Lower leg skin (tissue), 4 donors: ENCODE data around the gene OSBPL3. TPM values are rescaled to one million over a fixed set of nuclear protein-coding genes. Genes with fewer than 3 reads are reported as not detected.

ENCODE experiments used
- DNase-seq, 2 donors: peaks; one replicate each; pipeline ENCODE4 v3.0.0-alpha.2; 2019; ENCODE audit warnings: low spot score in 2 of 2
- H3K4me3 ChIP-seq: fragments of 200-600 bp; sonication (generic); 2 replicates; pipeline ENCODE4 v1.5.1; 2017; ENCODE audit warnings: mild to moderate bottlenecking, low read depth; ENCODE audit not compliant: poor library complexity, severe bottlenecking
- CTCF ChIP-seq, 3 donors: fragments of 450-650 bp; IDR thresholded peaks; one replicate each; pipeline ENCODE4 v1.5.1; 2016; ENCODE audit warnings: antibody characterized with exemption in 3 of 3, mild to moderate bottlenecking in 3 of 3, moderate library complexity in 2 of 3
- POLR2A ChIP-seq, 2 donors: fragments of 450-650 bp; IDR thresholded peaks; one replicate each; pipeline ENCODE4 v1.6.1; 2016 to 2017; ENCODE audit warnings: antibody characterized with exemption in 2 of 2, mild to moderate bottlenecking in 1 of 2, moderate library complexity in 1 of 2
- WGBS, 2 donors: methylation state at CpG; one replicate each; pipeline ENCODE4 v1.1.5; 2018; 5-methylcytosine and 5-hydroxymethylcytosine counted together
- intact Hi-C: fragments of 100-400 bp; cut with DNase I; formaldehyde crosslinking; loops from one replicate; pipeline ENCODE4 v1.15.0; 2023; ENCODE audit warnings: low total_unique reads
- total RNA-seq, 4 donors: library from RNA; depleted of rRNA; stranded (reverse); fragments of >200 nt; gene quantifications; one replicate each; pipeline ENCODE4 v1.1.0, GENCODE V29; 2016

OSBPL3 gene
- total RNA-seq, 4 donors from 2014 or later = 21.9 to 40.3 (median 23.7) TPM

DNA sequence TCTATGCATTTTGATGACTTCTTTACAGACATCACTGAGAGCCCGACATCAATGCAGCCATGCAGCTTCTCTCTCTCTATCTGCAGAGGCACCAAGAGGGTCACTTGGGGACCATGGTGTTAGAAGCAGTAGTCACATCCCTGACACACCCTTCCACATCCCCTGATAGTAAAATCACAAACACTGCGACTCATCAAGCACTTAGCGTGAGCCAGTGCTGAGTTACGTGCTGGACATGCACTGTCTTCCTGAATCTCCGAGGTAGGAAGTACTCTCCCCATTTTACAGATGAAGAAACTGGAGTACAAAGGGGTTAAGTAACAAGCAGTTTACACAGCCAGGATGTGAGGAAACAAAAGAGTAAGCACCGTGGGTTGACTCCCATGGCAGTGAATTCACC lies 109.2 kb downstream of the OSBPL3 start:
- no peak overlapping the region for H3K4me3 ChIP-seq
- no peak for DNase-seq
- WGBS, 2 donors = 92 to 97% methylated on average over 6 of the region's 6 CpGs
- TF ChIP-seq POLR2A (IDR thresholded peaks at IDR 0.05) (no peak), CTCF (IDR thresholded peaks at IDR 0.05) (no peak)
- intact Hi-C loops = no loop called here

DNA sequence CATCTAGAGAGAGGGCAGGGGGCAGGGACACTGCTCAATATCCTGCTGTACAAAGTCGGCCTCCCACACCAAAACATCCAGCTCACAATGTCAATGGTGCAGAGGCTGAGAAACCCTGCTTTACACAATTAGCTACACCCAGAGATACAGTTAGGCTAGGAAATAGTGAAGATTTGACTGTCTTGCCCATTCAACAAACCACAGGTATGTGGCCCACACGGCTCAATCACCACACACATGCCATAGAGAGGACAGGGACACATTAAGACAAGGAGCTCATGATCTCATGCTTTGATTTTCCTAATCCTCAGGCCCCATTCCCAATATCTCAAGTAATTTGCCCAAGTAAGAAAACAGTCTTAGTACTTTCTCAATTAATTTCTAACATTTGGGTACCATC lies 110.4 kb downstream of the OSBPL3 start:
- intact Hi-C loops = no loop called here

DNA sequence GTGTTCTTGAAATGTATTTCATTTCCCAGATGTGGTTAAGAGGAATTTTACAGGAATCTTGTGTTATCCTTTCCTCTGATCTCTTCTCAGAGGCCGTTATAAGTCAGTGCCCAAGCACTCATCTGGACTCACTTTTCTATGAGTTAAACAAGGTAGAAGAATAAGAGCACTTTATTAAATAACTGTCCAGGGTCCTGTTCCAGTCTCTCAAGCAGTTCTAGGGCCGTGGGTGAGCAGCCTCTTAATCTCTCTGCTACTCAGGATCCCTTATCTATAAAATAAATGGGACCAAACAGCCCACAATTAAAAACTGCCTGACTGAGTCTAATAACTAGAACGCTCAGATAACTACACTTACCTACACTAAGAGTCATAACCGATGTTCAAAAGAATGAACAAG lies 111.2 kb downstream of the OSBPL3 start:
- intact Hi-C loops = no loop called here
- 62 to 73% methylated on average over 4 of the region's 4 CpGs for WGBS, 2 donors
- TF ChIP-seq POLR2A (IDR thresholded peaks at IDR 0.05) (no peak), CTCF (IDR thresholded peaks at IDR 0.05) (no peak)
- no peak for DNase-seq
- H3K4me3 ChIP-seq = no peak overlapping the region

More for the DNA sequence above, 110.4 kb downstream of the OSBPL3 start:
- no peak overlapping the region for H3K4me3 ChIP-seq
- DNase-seq = no peak
- no peak for TF ChIP-seq CTCF (IDR thresholded peaks at IDR 0.05)
- no peak for TF ChIP-seq POLR2A (IDR thresholded peaks at IDR 0.05)
- 82 to 83% methylated on average over 2 of the region's 2 CpGs for WGBS, 2 donors

DNA sequence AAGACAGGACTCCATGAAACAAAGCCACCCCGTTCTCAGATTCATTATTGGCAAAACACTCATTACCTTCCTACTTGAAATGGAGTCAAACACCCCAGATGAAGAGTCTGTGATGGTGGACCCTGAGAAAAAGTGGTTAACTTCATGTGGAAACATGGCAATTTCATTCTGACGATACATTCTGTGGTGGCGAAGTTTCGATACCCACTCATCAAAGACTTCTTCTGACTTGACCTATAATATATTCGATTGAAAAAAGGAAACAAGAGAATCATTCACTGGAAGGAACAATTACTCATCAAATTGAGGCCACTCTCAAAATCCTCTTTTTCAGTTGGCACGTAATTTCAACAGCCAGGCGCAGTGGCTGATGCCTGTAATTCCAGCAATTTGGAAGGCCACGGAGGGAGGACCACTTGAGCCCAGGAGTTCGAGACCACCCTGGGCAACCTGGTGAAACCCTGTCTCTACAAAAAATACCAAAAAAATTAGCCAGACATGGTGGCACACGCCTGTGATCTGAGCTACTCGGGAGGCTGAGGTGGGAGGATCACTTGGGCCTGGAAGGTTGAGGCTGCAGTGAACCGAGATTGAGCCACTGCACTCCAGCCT lies 113.9 kb downstream of the OSBPL3 start:
- TF ChIP-seq POLR2A (IDR thresholded peaks at IDR 0.05) (no peak), CTCF (IDR thresholded peaks at IDR 0.05) (no peak)
- WGBS, 2 donors = 91 to 96% methylated on average over 12 of the region's 12 CpGs
- intact Hi-C loops = no loop called here
- H3K4me3 ChIP-seq = no peak overlapping the region
- no peak for DNase-seq

- DNase-seq = no peak
- H3K4me3 ChIP-seq = no peak overlapping the region
- intact Hi-C loops = no loop called here
- TF ChIP-seq POLR2A (IDR thresholded peaks at IDR 0.05) (no peak), CTCF (IDR thresholded peaks at IDR 0.05) (no peak)
- 87 to 92% methylated on average over 6 of the region's 6 CpGs for WGBS, 2 donors
Observed at GRCh38 chr7:24864214-24864817, 115.7 kb downstream of the OSBPL3 start.

- H3K4me3 ChIP-seq = no peak overlapping the region
- no peak for DNase-seq
- intact Hi-C loops = no loop called here
- TF ChIP-seq CTCF (IDR thresholded peaks at IDR 0.05) = no peak
- TF ChIP-seq POLR2A (IDR thresholded peaks at IDR 0.05) = no peak
Observed at GRCh38 chr7:24863626-24864025, 116.4 kb downstream of the OSBPL3 start.
